ENCODE results near the gene MAJIN. TPM values are rescaled to one million over a fixed set of nuclear protein-coding genes. Genes with fewer than 3 reads are reported as not detected.

The MAJIN gene
- total and polyA plus RNA-seq, 9 of the 15 experiments (the other 6 are each of a cell fraction or from before 2014, with no cell fraction given), result 0.17 to 0.83 (median 0.24) TPM; not detected in 2

- no peak for DNase-seq (ENCODE audit: extremely low read depth in 1 of 4, low spot score in 3 of 4)
- H3K4me3 ChIP-seq, result no peak overlapping the region
- H3K4me2 ChIP-seq (ENCODE audit: insufficient read depth, low read length), result no peak overlapping the region
- 5% methylated on average over 5 of the region's 5 CpGs for WGBS (ENCODE audit: insufficient coverage, low coverage, missing lambda C conversion rate)
- no peak for FAIRE-seq
- H2AFZ ChIP-seq (ENCODE audit: low read depth, low read length), result no peak overlapping the region
- no peaks in the 10 kb centered on the region for H3K9me3 ChIP-seq (replicated peaks; ENCODE audit: control insufficient read depth, insufficient read depth, low read depth, low read length)
- ATAC-seq, result peak; percentile 33; the same call in 2 of the 3 replicates
- no TSS peak for BruUV-seq (replicated peaks)
- in situ Hi-C loops (cut with MboI) (no loop called here), intact Hi-C loops (cut with micrococcal nuclease) (no loop called here)
- no peaks in the 10 kb centered on the region; a peak in 1 of 5 replicates for H3K27me3 ChIP-seq (ENCODE audit: control insufficient read depth in 2 of 2, insufficient read depth in 2 of 2, low read length in 2 of 2)
- peaks cover 4 to 11% of the 10 kb centered on the region in 2 experiments; a peak in 3 of 5 replicates for H3K4me1 ChIP-seq (replicated peaks in 1 of 2; ENCODE audit: control insufficient read depth in 2 of 2, insufficient read depth in 2 of 2, low read length in 2 of 2)
- no peak overlapping the region for H3K27ac ChIP-seq (ENCODE audit: extremely low read depth, low read depth, low read length)
- no peaks in the 10 kb centered on the region for H3K9me1 ChIP-seq (ENCODE audit: control insufficient read depth, insufficient read depth, low read length)
- CTCF ChIA-PET (ENCODE audit: low intra/inter-chr PET ratio), result interaction anchor here (0.6 kb wide), 1 partner anchor 312 kb away, joined by 4 read pairs; no protein-coding TSS in a partner anchor
- no peaks in the 10 kb centered on the region for H4K20me1 ChIP-seq (replicated peaks; ENCODE audit: control insufficient read depth, insufficient read depth, low read length)
- POLR2A ChIA-PET, result interaction anchor here (0.6 to 1.9 kb wide), 5 partner anchors 12 to 59 kb away, joined by 3 to 6 read pairs (median 4); partner anchors contain the start of gene GPHA2
- no peaks in the 10 kb centered on the region for H3K79me2 ChIP-seq (ENCODE audit: control insufficient read depth, insufficient read depth, low read length)
- H3K36me3 ChIP-seq (ENCODE audit: control insufficient read depth, insufficient read depth, low read length), result no peaks in the 10 kb centered on the region
- no peak overlapping the region for H3K9ac ChIP-seq (ENCODE audit: insufficient read depth in 1 of 2, low read depth in 2 of 2, low read length in 2 of 2)
- TF ChIP-seq MAFG (tag; conservative IDR thresholded peaks at IDR 0.05), result 0 out of 2 replicates have a peak, but pooled peaks have one; percentile 8
- no peak for TF ChIP-seq MLX (CRISPR knock-in tag; conservative IDR thresholded peaks at IDR 0.05)
- no peak for TF ChIP-seq DMBX1 (CRISPR knock-in tag; IDR thresholded peaks at IDR 0.05; ENCODE audit: borderline replicate concordance)
- no peak for TF ChIP-seq PTTG1 (tag; IDR thresholded peaks at IDR 0.05; ENCODE audit: low read depth)
- no peak for TF ChIP-seq LEF1 (IDR thresholded peaks at IDR 0.05)
- TF ChIP-seq CBFA2T3 (IDR thresholded peaks at IDR 0.05), result peak; percentile 63
- peak; percentile 28; the same call in 1 of the 2 replicates for TF ChIP-seq PKNOX1 (IDR thresholded peaks at IDR 0.05)
- no peak for TF ChIP-seq ARID2 (IDR thresholded peaks at IDR 0.05)
- no peak for TF ChIP-seq ATF3 (IDR thresholded peaks at IDR 0.05)
- no peak for TF ChIP-seq ATF3 (CRISPR knock-in tag; conservative IDR thresholded peaks at IDR 0.05)
- TF ChIP-seq MXD1 (CRISPR knock-in tag; IDR thresholded peaks at IDR 0.05; ENCODE audit: borderline replicate concordance, poor library complexity, severe bottlenecking), result no peak
- no peak for TF ChIP-seq ZNF408 (CRISPR knock-in tag; IDR thresholded peaks at IDR 0.05; ENCODE audit: low read depth)
- peak; percentile 66; the same call in 1 of the 2 replicates for TF ChIP-seq ARID1B (IDR thresholded peaks at IDR 0.05)
- TF ChIP-seq FIP1L1 (IDR thresholded peaks at IDR 0.05; ENCODE audit: low read depth, low read length, poor library complexity, severe bottlenecking), result no peak
- TF ChIP-seq ZHX1 (conservative IDR thresholded peaks at IDR 0.05; ENCODE audit: low read length), result no peak
- TF ChIP-seq BRD4 (IDR thresholded peaks at IDR 0.05), result no peak
Measured at GRCh38 chr11:64963072-64963631, 8.8 kb downstream of the MAJIN start.

Measured in K562 (cell line).